ENCODE measurements around the gene TNPO2.
A peak's percentile ranks its signal among the peaks of the same experiment; 100 is the strongest.

The TNPO2 gene

GRCh38 chr19:12669270-12670158 lies 54.2 kb downstream of the TNPO2 start (continued):
- TF ChIP-seq ZNF214 (tag by site-specific recombination; IDR thresholded peaks at IDR 0.05; ENCODE audit: borderline replicate concordance) (no peak), ZBTB48 (tag by site-specific recombination; IDR thresholded peaks at IDR 0.05) (no peak; the same call in 1 of the 2 replicates), ZNF354C (tag by site-specific recombination; IDR thresholded peaks at IDR 0.05; ENCODE audit: borderline replicate concordance, low read depth) (no peak), TCF7L2 (IDR thresholded peaks at IDR 0.05; ENCODE audit: borderline replicate concordance, low read depth, low read length) (peak; percentile 77), ZNF658 (tag by site-specific recombination; IDR thresholded peaks at IDR 0.05) (no peak), ZNF155 (tag by site-specific recombination; IDR thresholded peaks at IDR 0.05) (no peak), ZNF350 (tag by site-specific recombination; IDR thresholded peaks at IDR 0.05) (no peak), ZNF146 (tag by site-specific recombination; IDR thresholded peaks at IDR 0.05) (peak; percentile 65; the same call in 1 of the 2 replicates), KLF8 (tag by site-specific recombination; IDR thresholded peaks at IDR 0.05) (peak; percentile 94), ZNF629 (tag by site-specific recombination; IDR thresholded peaks at IDR 0.05) (peak; percentile 90), ZNF366 (tag by site-specific recombination; conservative IDR thresholded peaks at IDR 0.05) (no peak), MYNN (tag by site-specific recombination; IDR thresholded peaks at IDR 0.05; ENCODE audit: borderline replicate concordance) (no peak), ZNF184 (tag by site-specific recombination; IDR thresholded peaks at IDR 0.05) (0 out of 2 replicates have a peak, but pooled peaks have one; percentile 71), ZNF202 (tag by site-specific recombination; IDR thresholded peaks at IDR 0.05; ENCODE audit: borderline replicate concordance) (no peak), ZFP41 (tag by site-specific recombination; IDR thresholded peaks at IDR 0.05; ENCODE audit: borderline replicate concordance) (no peak), ZFP69B (tag by site-specific recombination; IDR thresholded peaks at IDR 0.05) (peak; percentile 91), ZNF530 (tag by site-specific recombination; IDR thresholded peaks at IDR 0.05; ENCODE audit: low read depth) (no peak), ZNF133 (tag by site-specific recombination; IDR thresholded peaks at IDR 0.05) (no peak), ZNF624 (tag by site-specific recombination; IDR thresholded peaks at IDR 0.05) (no peak), ZNF19 (tag by site-specific recombination; IDR thresholded peaks at IDR 0.05; ENCODE audit: low read depth) (no peak), ZNF776 (tag by site-specific recombination; IDR thresholded peaks at IDR 0.05; ENCODE audit: borderline replicate concordance) (no peak), ZNF221 (tag by site-specific recombination; IDR thresholded peaks at IDR 0.05; ENCODE audit: borderline replicate concordance) (no peak), ZNF792 (tag by site-specific recombination; IDR thresholded peaks at IDR 0.05) (0 out of 2 replicates have a peak, but pooled peaks have one; percentile 37), ZNF510 (tag by site-specific recombination; IDR thresholded peaks at IDR 0.05; ENCODE audit: insufficient replicate concordance) (no peak), ZNF76 (tag by site-specific recombination; IDR thresholded peaks at IDR 0.05; ENCODE audit: borderline replicate concordance, low read depth) (peak; percentile 88), ZNF692 (tag by site-specific recombination; IDR thresholded peaks at IDR 0.05) (peak; percentile 87)
- TF ChIP-seq, protein P1, sequence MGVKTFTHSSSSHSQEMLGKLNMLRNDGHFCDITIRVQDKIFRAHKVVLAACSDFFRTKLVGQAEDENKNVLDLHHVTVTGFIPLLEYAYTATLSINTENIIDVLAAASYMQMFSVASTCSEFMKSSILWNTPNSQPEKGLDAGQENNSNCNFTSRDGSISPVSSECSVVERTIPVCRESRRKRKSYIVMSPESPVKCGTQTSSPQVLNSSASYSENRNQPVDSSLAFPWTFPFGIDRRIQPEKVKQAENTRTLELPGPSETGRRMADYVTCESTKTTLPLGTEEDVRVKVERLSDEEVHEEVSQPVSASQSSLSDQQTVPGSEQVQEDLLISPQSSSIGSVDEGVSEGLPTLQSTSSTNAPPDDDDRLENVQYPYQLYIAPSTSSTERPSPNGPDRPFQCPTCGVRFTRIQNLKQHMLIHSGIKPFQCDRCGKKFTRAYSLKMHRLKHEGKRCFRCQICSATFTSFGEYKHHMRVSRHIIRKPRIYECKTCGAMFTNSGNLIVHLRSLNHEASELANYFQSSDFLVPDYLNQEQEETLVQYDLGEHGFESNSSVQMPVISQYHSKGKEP (tag by site-specific recombination; IDR thresholded peaks at IDR 0.05) = peak; percentile 69; the same call in 1 of the 2 replicates
